Esophagus squamous epithelium (tissue), 4 donors: ENCODE data around the gene ROR2.
"Not testable (repeated sequence)": the region's sequence is repeated elsewhere in the genome, so short reads cannot be mapped to it uniquely, and the experiment has no call there.

Experiments
- CTCF ChIP-seq, 6 experiments: fragments of 450-650 bp in 4 of 6; fragments of 200-600 bp in 2 of 6; sonication (generic) in 2 of 6; IDR thresholded peaks; one replicate each; pipeline ENCODE4 v1.5.1; 2016 to 2019; ENCODE audit warnings: antibody characterized with exemption in 6 of 6, mild to moderate bottlenecking in 4 of 6, moderate library complexity in 4 of 6
- POLR2A ChIP-seq, 4 donors: fragments of 450-650 bp; IDR thresholded peaks; one replicate each; pipeline ENCODE4 v1.6.1; 2017; ENCODE audit warnings: antibody characterized with exemption in 4 of 4, mild to moderate bottlenecking in 4 of 4, moderate library complexity in 3 of 4

- TF ChIP-seq POLR2A, CTCF (IDR thresholded peaks at IDR 0.05): not testable (repeated sequence)
Measured at GRCh38 chr9:91975254-91975653, 25.2 kb upstream of the ROR2 start.
